HL-60 (cell line): Measurements from ENCODE around the gene NME1.

Source experiments
- DNase-seq, 2 experiments: peaks; one replicate each; pipeline ENCODE4 v3.0.0-alpha.2; 2010 to 2020; ENCODE audit warnings: low read depth in 1 of 2, low spot score in 1 of 2
- H3K27ac ChIP-seq: fragments of 250-450 bp; sonication (Bioruptor Pico); replicated peaks from 2 replicates; pipeline ENCODE4 v1.5.1; 2020; ENCODE audit warnings: mild to moderate bottlenecking, moderate library complexity
- H3K27me3 ChIP-seq: fragments of 250-450 bp; sonication (Bioruptor Pico); 2 replicates; pipeline ENCODE4 v1.5.1; 2021; ENCODE audit warnings: mild to moderate bottlenecking, moderate library complexity; ENCODE audit not compliant: insufficient read depth, poor library complexity, severe bottlenecking
- H3K4me3 ChIP-seq: replicated peaks from 2 replicates; pipeline ENCODE4 v1.5.1; 2011; ENCODE audit warnings: mild to moderate bottlenecking, control low read depth, low read length; ENCODE audit not compliant: insufficient read depth
- CTCF ChIP-seq: IDR thresholded peaks from one replicate; pipeline ENCODE4 v1.5.1; 2011; ENCODE audit warnings: low read length, control low read depth, inconsistent platforms; ENCODE audit not compliant: insufficient read depth
- GABPA ChIP-seq: IDR thresholded peaks from 2 replicates; pipeline ENCODE4 v1.6.1; 2012; ENCODE audit warnings: low read depth
- POLR2AphosphoS5 ChIP-seq: IDR thresholded peaks from 2 replicates; pipeline ENCODE4 v1.6.1; 2012; ENCODE audit warnings: low read depth
- REST ChIP-seq: IDR thresholded peaks from 2 replicates; pipeline ENCODE4 v1.6.1; 2012; ENCODE audit warnings: low read depth; ENCODE audit not compliant: insufficient replicate concordance
- SPI1 ChIP-seq: IDR thresholded peaks from 2 replicates; pipeline ENCODE4 v1.6.1; 2012; ENCODE audit warnings: low read depth, mild to moderate bottlenecking, borderline replicate concordance

The NME1 gene

GRCh38 chr17:51128076-51128475 lies 25.3 kb upstream of the NME1 start:
- no peak for DNase-seq
- Histone ChIP-seq H3K4me3 (no peak overlapping the region), H3K27ac (no peak overlapping the region), H3K27me3 (no peaks in the 10 kb centered on the region)
- TF ChIP-seq CTCF (no peak), SPI1 (no peak), GABPA (no peak), POLR2AphosphoS5 (no peak), REST (no peak)

GRCh38 chr17:51132964-51133319 lies 20.4 kb upstream of the NME1 start:
- no peak for TF ChIP-seq CTCF
- no peak for TF ChIP-seq POLR2AphosphoS5
- no peak for TF ChIP-seq GABPA
- no peak for TF ChIP-seq SPI1
- no peak for TF ChIP-seq REST
- Histone ChIP-seq H3K27ac (no peak overlapping the region), H3K4me3 (no peak overlapping the region), H3K27me3 (no peaks in the 10 kb centered on the region)
- no peak for DNase-seq

GRCh38 chr17:51133365-51133764 lies 20.0 kb upstream of the NME1 start:
- H3K27me3 ChIP-seq: no peaks in the 10 kb centered on the region
- no peak overlapping the region for H3K4me3 ChIP-seq
- H3K27ac ChIP-seq: no peak overlapping the region
- DNase-seq: no peak
- TF ChIP-seq CTCF: no peak
- no peak for TF ChIP-seq POLR2AphosphoS5
- TF ChIP-seq GABPA: no peak
- TF ChIP-seq REST: no peak
- TF ChIP-seq SPI1: no peak
